HG03095 (cell line): ENCODE measurements around the gene ASGR2.

Experiments
- ATAC-seq: cut with Tn5 transposase; IDR thresholded peaks from one replicate; pipeline ENCODE4 v1.9.1; 2021; ENCODE audit warnings: moderate library complexity; ENCODE audit not compliant: unreplicated experiment

The ASGR2 gene

GRCh38 chr17:7067198-7067597 is 47.4 kb downstream of the ASGR2 start:
- no peak for ATAC-seq

- no peak for ATAC-seq
These were observed 50.4 kb downstream of the ASGR2 start for GRCh38 chr17:7064261-7064660.

- no peak for ATAC-seq
These were observed 51.0 kb downstream of the ASGR2 start for GRCh38 chr17:7063518-7064094.

GRCh38 chr17:7060165-7060891 is 54.3 kb downstream of the ASGR2 start:
- no peak for ATAC-seq

GRCh38 chr17:7058831-7059447 is 55.7 kb downstream of the ASGR2 start:
- ATAC-seq: no peak

GRCh38 chr17:7056386-7056785 is 58.2 kb downstream of the ASGR2 start:
- ATAC-seq: no peak
